Colonic mucosa (tissue), 4 donors: ENCODE results near the gene TRMT1. TPM values are rescaled to one million over a fixed set of nuclear protein-coding genes. Genes with fewer than 3 reads are reported as not detected.

Source experiments
- DNase-seq: peaks from one replicate; pipeline ENCODE4 v3.0.0-alpha.2; 2020
- H3K27ac ChIP-seq: fragments of 200-600 bp; one replicate; pipeline ENCODE4 v1.8.0; 2021
- H3K27me3 ChIP-seq: fragments of 200-600 bp; one replicate; pipeline ENCODE4 v1.8.0; 2021
- H3K36me3 ChIP-seq: fragments of 200-600 bp; one replicate; pipeline ENCODE4 v1.8.0; 2021
- H3K4me1 ChIP-seq: fragments of 200-600 bp; one replicate; pipeline ENCODE4 v1.8.0; 2021; ENCODE audit warnings: mild to moderate bottlenecking
- H3K4me3 ChIP-seq: fragments of 200-600 bp; one replicate; pipeline ENCODE4 v1.8.0; 2021
- H3K9ac ChIP-seq, 2 donors: one replicate each; pipeline ENCODE4 v1.7.0; 2013; ENCODE audit warnings: control low read depth in 2 of 2, low read depth in 2 of 2, low read length in 2 of 2
- H3K9me3 ChIP-seq: fragments of 200-600 bp; one replicate; pipeline ENCODE4 v1.8.0; 2021
- CTCF ChIP-seq: fragments of 200-600 bp; IDR thresholded peaks from one replicate; pipeline ENCODE4 v1.8.0; 2022; ENCODE audit warnings: antibody characterized with exemption, mild to moderate bottlenecking
- intact Hi-C: fragments of 100-400 bp; cut with DNase I; formaldehyde crosslinking; loops from one replicate; pipeline ENCODE4 v1.14.1; 2022
- total RNA-seq, 2 donors: library from RNA; stranded (reverse); fragmentation: NEBNext Ultra II Directional in 1 of 2; extraction: Animal tissue kit (Norgen Biotek cat#: 25700) in 1 of 2; gene quantifications; one replicate each; pipeline ENCODE4 v1.2.1, GENCODE V29; 2021
- donor health status: healthy.
- donor health status: DM: no; HTN: no; CAD: no.
- donor health status: DM: no; HTN: no; CAD: no.

The TRMT1 gene
- total RNA-seq, 2 donors from 2014 or later, result 17.5 to 40.1 TPM

GRCh38 chr19:13162724-13163608 lies 46.4 kb upstream of the TRMT1 start:
- Histone ChIP-seq H3K4me3 (peak overlapping the region; percentile 27), H3K27ac (peak overlapping the region; percentile 99), H3K4me1 (peaks cover 20% of the 10 kb centered on the region), H3K27me3 (no peaks in the 10 kb centered on the region), H3K9ac (peak overlapping the region; percentile 72 to 90), H3K9me3 (no peaks in the 10 kb centered on the region), H3K36me3 (no peaks in the 10 kb centered on the region)
- no peak for TF ChIP-seq CTCF
- peak; percentile 99 for DNase-seq
- intact Hi-C loops, result no loop called here

- H3K27ac ChIP-seq, result no peak overlapping the region
- H3K27me3 ChIP-seq, result no peaks in the 10 kb centered on the region
- H3K36me3 ChIP-seq, result no peaks in the 10 kb centered on the region
- H3K9me3 ChIP-seq, result no peaks in the 10 kb centered on the region
- no peak for DNase-seq
- intact Hi-C loops, result no loop called here
- H3K4me3 ChIP-seq, result no peak overlapping the region
- H3K9ac ChIP-seq, result no peak overlapping the region
- TF ChIP-seq CTCF, result no peak
- peaks cover 25% of the 10 kb centered on the region for H3K4me1 ChIP-seq
Measured at GRCh38 chr19:13160557-13160956, 44.0 kb upstream of the TRMT1 start.

GRCh38 chr19:13159713-13160112 lies 43.2 kb upstream of the TRMT1 start:
- intact Hi-C loops, result no loop called here
- DNase-seq, result no peak

GRCh38 chr19:13155472-13156359 lies 39.2 kb upstream of the TRMT1 start:
- DNase-seq, result peak; percentile 86
- peak overlapping the region; percentile 79 for H3K4me3 ChIP-seq
- intact Hi-C loops, result no loop called here
- H3K36me3 ChIP-seq, result no peaks in the 10 kb centered on the region
- peaks cover 9% of the 10 kb centered on the region for H3K4me1 ChIP-seq
- H3K27me3 ChIP-seq, result no peaks in the 10 kb centered on the region
- no peak for TF ChIP-seq CTCF
- H3K9ac ChIP-seq, result peak overlapping the region; percentile 78 to 100
- peak overlapping the region; percentile 98 for H3K27ac ChIP-seq
- no peaks in the 10 kb centered on the region for H3K9me3 ChIP-seq

More at GRCh38 chr19:13159713-13160112, 43.2 kb upstream of the TRMT1 start:
- no peaks in the 10 kb centered on the region for H3K36me3 ChIP-seq
- no peak overlapping the region for H3K27ac ChIP-seq
- no peak overlapping the region for H3K9ac ChIP-seq
- TF ChIP-seq CTCF, result no peak
- no peaks in the 10 kb centered on the region for H3K9me3 ChIP-seq
- no peak overlapping the region for H3K4me3 ChIP-seq
- H3K4me1 ChIP-seq, result peaks cover 17% of the 10 kb centered on the region
- no peaks in the 10 kb centered on the region for H3K27me3 ChIP-seq

GRCh38 chr19:13154911-13155471 lies 38.5 kb upstream of the TRMT1 start:
- H3K27ac ChIP-seq, result peak overlapping the region; percentile 98
- H3K27me3 ChIP-seq, result no peaks in the 10 kb centered on the region
- TF ChIP-seq CTCF, result no peak
- no peaks in the 10 kb centered on the region for H3K36me3 ChIP-seq
- intact Hi-C loops, result no loop called here
- H3K9me3 ChIP-seq, result no peaks in the 10 kb centered on the region
- peaks cover 9% of the 10 kb centered on the region for H3K4me1 ChIP-seq
- H3K9ac ChIP-seq, result peak overlapping the region; percentile 73 to 100
- DNase-seq, result peak; percentile 97
- H3K4me3 ChIP-seq, result peak overlapping the region; percentile 79
